OCI-LY1 (cell line): ENCODE data around the gene LMLN.

Experiments
- EZH2 ChIP-seq: fragments of 200-600 bp; sonication (generic), shearing (Covaris generic); IDR thresholded peaks from 2 replicates; pipeline ENCODE4 v1.8.0; 2017; ENCODE audit warnings: borderline replicate concordance, mixed run types, mild to moderate bottlenecking, antibody characterized with exemption, low read length, moderate library complexity, mixed read lengths
- TF ChIP-seq, protein P1 (sequence below): fragments of 200-600 bp; sonication (generic), shearing (Covaris generic); IDR thresholded peaks from 2 replicates; pipeline ENCODE4 v1.5.1; 2017; ENCODE audit warnings: mild to moderate bottlenecking, antibody characterized with exemption, low read length, moderate library complexity, mixed read lengths

DNA sequence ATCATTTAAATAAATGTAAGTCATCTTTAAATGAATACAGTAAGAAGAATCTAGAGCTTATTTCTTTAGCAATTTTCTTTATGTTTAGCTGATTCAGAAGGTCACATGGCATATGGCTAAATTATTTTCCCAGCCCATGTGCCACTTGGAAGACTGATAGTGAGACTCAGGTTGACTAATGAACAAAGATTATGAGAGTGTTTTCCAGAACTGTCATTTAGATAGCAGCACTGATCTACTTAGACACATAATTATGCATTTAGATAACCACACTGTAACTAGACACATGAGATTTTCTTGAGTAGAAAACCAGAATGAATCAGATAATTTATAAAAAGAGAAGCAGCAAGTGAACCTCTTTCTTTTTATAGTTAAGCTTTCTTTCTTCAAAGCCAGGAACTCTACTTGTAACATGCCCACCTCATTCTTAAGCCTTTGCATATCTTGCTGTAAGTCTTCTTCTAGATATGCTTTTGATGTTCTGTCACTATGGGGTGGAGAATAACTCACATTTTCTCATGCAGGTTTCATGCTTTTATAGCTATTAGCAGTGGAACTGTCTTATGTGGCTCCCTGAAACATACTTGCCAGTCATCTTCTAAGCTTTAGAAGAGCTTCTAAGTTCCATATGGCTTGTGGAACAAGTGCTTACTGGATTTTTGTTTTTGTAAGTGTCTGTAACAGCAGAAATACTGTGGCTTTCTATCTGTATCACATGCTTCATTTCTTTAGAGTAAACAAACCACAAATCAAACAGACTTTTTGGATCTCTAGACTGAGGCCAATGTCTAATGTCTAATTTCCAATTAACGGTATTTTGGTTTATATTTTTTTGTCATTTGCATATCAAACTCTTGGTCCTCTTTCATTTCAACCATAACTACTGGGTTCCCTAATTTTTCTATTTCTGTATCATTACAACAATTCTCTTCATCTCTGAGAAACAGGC lies 101.4 kb downstream of the LMLN start:
- TF ChIP-seq, protein P1, sequence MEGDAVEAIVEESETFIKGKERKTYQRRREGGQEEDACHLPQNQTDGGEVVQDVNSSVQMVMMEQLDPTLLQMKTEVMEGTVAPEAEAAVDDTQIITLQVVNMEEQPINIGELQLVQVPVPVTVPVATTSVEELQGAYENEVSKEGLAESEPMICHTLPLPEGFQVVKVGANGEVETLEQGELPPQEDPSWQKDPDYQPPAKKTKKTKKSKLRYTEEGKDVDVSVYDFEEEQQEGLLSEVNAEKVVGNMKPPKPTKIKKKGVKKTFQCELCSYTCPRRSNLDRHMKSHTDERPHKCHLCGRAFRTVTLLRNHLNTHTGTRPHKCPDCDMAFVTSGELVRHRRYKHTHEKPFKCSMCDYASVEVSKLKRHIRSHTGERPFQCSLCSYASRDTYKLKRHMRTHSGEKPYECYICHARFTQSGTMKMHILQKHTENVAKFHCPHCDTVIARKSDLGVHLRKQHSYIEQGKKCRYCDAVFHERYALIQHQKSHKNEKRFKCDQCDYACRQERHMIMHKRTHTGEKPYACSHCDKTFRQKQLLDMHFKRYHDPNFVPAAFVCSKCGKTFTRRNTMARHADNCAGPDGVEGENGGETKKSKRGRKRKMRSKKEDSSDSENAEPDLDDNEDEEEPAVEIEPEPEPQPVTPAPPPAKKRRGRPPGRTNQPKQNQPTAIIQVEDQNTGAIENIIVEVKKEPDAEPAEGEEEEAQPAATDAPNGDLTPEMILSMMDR, result no peak
- no peak for TF ChIP-seq EZH2
